KMS-11 (cell line): Measurements from ENCODE around the gene FLNB.

Source experiments
- H2AFZ ChIP-seq: fragments of 200-600 bp; sonication (generic); 2 replicates; pipeline ENCODE4 v1.6.1; 2016; ENCODE audit warnings: antibody characterized with exemption, mixed run types, low read depth
- H3K27ac ChIP-seq: fragments of 200-600 bp; sonication (generic); 2 replicates; pipeline ENCODE4 v1.6.1; 2016; ENCODE audit warnings: mild to moderate bottlenecking, mixed run types
- H3K27me3 ChIP-seq: fragments of 200-600 bp; sonication (generic); 2 replicates; pipeline ENCODE4 v1.6.1; 2017; ENCODE audit warnings: mild to moderate bottlenecking, low read depth, mixed run types, moderate library complexity; ENCODE audit not compliant: insufficient read depth
- H3K36me3 ChIP-seq: fragments of 200-600 bp; sonication (generic); 2 replicates; pipeline ENCODE4 v1.6.1; 2017; ENCODE audit warnings: mild to moderate bottlenecking, mixed run types; ENCODE audit not compliant: insufficient read depth
- H3K4me1 ChIP-seq: fragments of 200-600 bp; sonication (generic); 2 replicates; pipeline ENCODE4 v1.6.1; 2016; ENCODE audit warnings: mild to moderate bottlenecking, low read depth, mixed run types; ENCODE audit not compliant: poor library complexity, severe bottlenecking
- H3K4me2 ChIP-seq: fragments of 200-600 bp; sonication (generic); 2 replicates; pipeline ENCODE4 v1.7.0; 2016; ENCODE audit warnings: mild to moderate bottlenecking, mixed run types
- H3K4me3 ChIP-seq: fragments of 200-600 bp; sonication (generic); IDR thresholded peaks from 2 replicates; pipeline ENCODE4 v1.6.1; 2017; ENCODE audit warnings: low read depth, low read length, mixed read lengths; ENCODE audit not compliant: insufficient read depth
- H3K79me2 ChIP-seq: fragments of 200-600 bp; sonication (generic); 2 replicates; pipeline ENCODE4 v1.6.1; 2016; ENCODE audit warnings: low read depth, mixed run types; ENCODE audit not compliant: insufficient read depth
- H3K9ac ChIP-seq: fragments of 200-600 bp; sonication (generic); 2 replicates; pipeline ENCODE4 v1.6.1; 2016; ENCODE audit warnings: mild to moderate bottlenecking, mixed run types
- H4K20me1 ChIP-seq: fragments of 200-600 bp; sonication (generic); 2 replicates; pipeline ENCODE4 v1.6.1; 2016; ENCODE audit warnings: mild to moderate bottlenecking, mixed run types; ENCODE audit not compliant: insufficient read depth
- CTCF ChIP-seq: fragments of 200-600 bp; sonication (generic); conservative IDR thresholded peaks from 2 replicates; pipeline ENCODE4 v1.6.1; 2017; ENCODE audit warnings: low read depth, mild to moderate bottlenecking, antibody characterized with exemption, low read length, moderate library complexity, mixed read lengths

Gene FLNB

GRCh38 chr3:58153371-58153770 lies 145.1 kb downstream of the FLNB start:
- H4K20me1 ChIP-seq = no peaks in the 10 kb centered on the region
- H3K4me2 ChIP-seq = no peak overlapping the region
- no peaks in the 10 kb centered on the region for H3K27me3 ChIP-seq
- no peak overlapping the region for H3K4me3 ChIP-seq
- H3K27ac ChIP-seq = no peak overlapping the region
- no peak overlapping the region for H2AFZ ChIP-seq
- H3K36me3 ChIP-seq = no peaks in the 10 kb centered on the region
- no peaks in the 10 kb centered on the region for H3K79me2 ChIP-seq
- TF ChIP-seq CTCF = no peak
- H3K9ac ChIP-seq = no peak overlapping the region
- H3K4me1 ChIP-seq = no peaks in the 10 kb centered on the region

GRCh38 chr3:58154626-58155449 lies 146.6 kb downstream of the FLNB start:
- Histone ChIP-seq H3K79me2 (no peaks in the 10 kb centered on the region), H4K20me1 (no peaks in the 10 kb centered on the region), H3K27me3 (no peaks in the 10 kb centered on the region), H3K36me3 (no peaks in the 10 kb centered on the region), H3K4me2 (no peak overlapping the region), H2AFZ (no peak overlapping the region), H3K4me1 (no peaks in the 10 kb centered on the region), H3K9ac (no peak overlapping the region), H3K27ac (no peak overlapping the region), H3K4me3 (no peak overlapping the region)
- TF ChIP-seq CTCF = no peak

- Histone ChIP-seq H3K4me3 (no peak overlapping the region), H4K20me1 (no peaks in the 10 kb centered on the region), H3K27ac (no peak overlapping the region), H3K79me2 (no peaks in the 10 kb centered on the region), H3K4me1 (no peaks in the 10 kb centered on the region), H3K27me3 (no peaks in the 10 kb centered on the region), H2AFZ (no peak overlapping the region), H3K9ac (no peak overlapping the region), H3K36me3 (no peaks in the 10 kb centered on the region), H3K4me2 (no peak overlapping the region)
- no peak for TF ChIP-seq CTCF
Measured at GRCh38 chr3:58155838-58156237, 147.6 kb downstream of the FLNB start.

GRCh38 chr3:58157700-58158099 lies 149.5 kb downstream of the FLNB start:
- H3K4me2 ChIP-seq = no peak overlapping the region
- no peaks in the 10 kb centered on the region for H3K4me1 ChIP-seq
- H3K36me3 ChIP-seq = no peaks in the 10 kb centered on the region
- no peaks in the 10 kb centered on the region for H4K20me1 ChIP-seq
- no peak overlapping the region for H2AFZ ChIP-seq
- no peaks in the 10 kb centered on the region for H3K27me3 ChIP-seq
- no peak overlapping the region for H3K9ac ChIP-seq
- H3K27ac ChIP-seq = no peak overlapping the region
- TF ChIP-seq CTCF = no peak
- no peaks in the 10 kb centered on the region for H3K79me2 ChIP-seq
- H3K4me3 ChIP-seq = no peak overlapping the region
